ENCODE measurements around the gene BYSL.

GRCh38 chr6:41881506-41881905, 39.8 kb upstream of the BYSL start:
- TF ChIP-seq, protein P1, sequence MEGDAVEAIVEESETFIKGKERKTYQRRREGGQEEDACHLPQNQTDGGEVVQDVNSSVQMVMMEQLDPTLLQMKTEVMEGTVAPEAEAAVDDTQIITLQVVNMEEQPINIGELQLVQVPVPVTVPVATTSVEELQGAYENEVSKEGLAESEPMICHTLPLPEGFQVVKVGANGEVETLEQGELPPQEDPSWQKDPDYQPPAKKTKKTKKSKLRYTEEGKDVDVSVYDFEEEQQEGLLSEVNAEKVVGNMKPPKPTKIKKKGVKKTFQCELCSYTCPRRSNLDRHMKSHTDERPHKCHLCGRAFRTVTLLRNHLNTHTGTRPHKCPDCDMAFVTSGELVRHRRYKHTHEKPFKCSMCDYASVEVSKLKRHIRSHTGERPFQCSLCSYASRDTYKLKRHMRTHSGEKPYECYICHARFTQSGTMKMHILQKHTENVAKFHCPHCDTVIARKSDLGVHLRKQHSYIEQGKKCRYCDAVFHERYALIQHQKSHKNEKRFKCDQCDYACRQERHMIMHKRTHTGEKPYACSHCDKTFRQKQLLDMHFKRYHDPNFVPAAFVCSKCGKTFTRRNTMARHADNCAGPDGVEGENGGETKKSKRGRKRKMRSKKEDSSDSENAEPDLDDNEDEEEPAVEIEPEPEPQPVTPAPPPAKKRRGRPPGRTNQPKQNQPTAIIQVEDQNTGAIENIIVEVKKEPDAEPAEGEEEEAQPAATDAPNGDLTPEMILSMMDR (IDR thresholded peaks at IDR 0.05) = no peak
- no peak for TF ChIP-seq POLR2A (IDR thresholded peaks at IDR 0.05)
